ENCODE results near the gene MYLK4.

Gene MYLK4

GRCh38 chr6:2781685-2782355 lies 31.1 kb upstream of the MYLK4 start:
- no peak overlapping the region for H3K4me3 ChIP-seq (replicated peaks; ENCODE audit: low read depth, low read length)
- no peak for DNase-seq (ENCODE audit: extremely low read depth, low read depth)

GRCh38 chr6:2780102-2780737 lies 29.5 kb upstream of the MYLK4 start:
- TF ChIP-seq CTCF (IDR thresholded peaks at IDR 0.05; ENCODE audit: low read depth, low read length, missing control alignments) = no peak
- no peak for DNase-seq (ENCODE audit: extremely low read depth, low read depth)
- no peak overlapping the region for H3K4me3 ChIP-seq (replicated peaks; ENCODE audit: low read depth, low read length)

More at GRCh38 chr6:2781685-2782355, 31.1 kb upstream of the MYLK4 start:
- TF ChIP-seq CTCF (IDR thresholded peaks at IDR 0.05; ENCODE audit: low read depth, low read length, missing control alignments) = no peak

GRCh38 chr6:2777249-2777648 lies 26.5 kb upstream of the MYLK4 start:
- no peak overlapping the region for H3K4me3 ChIP-seq (replicated peaks; ENCODE audit: low read depth, low read length)
- no peak for DNase-seq (ENCODE audit: extremely low read depth, low read depth)
- TF ChIP-seq CTCF (IDR thresholded peaks at IDR 0.05; ENCODE audit: low read depth, low read length, missing control alignments) = no peak

- no peak overlapping the region for H3K4me3 ChIP-seq (replicated peaks; ENCODE audit: low read depth, low read length)
- TF ChIP-seq CTCF (IDR thresholded peaks at IDR 0.05; ENCODE audit: low read depth, low read length, missing control alignments) = no peak
- no peak for DNase-seq (ENCODE audit: extremely low read depth, low read depth)
Observed at GRCh38 chr6:2775003-2775402, 24.3 kb upstream of the MYLK4 start.

- TF ChIP-seq CTCF (IDR thresholded peaks at IDR 0.05; ENCODE audit: low read depth, low read length, missing control alignments) = no peak
- no peak for DNase-seq (ENCODE audit: extremely low read depth, low read depth)
- H3K4me3 ChIP-seq (replicated peaks; ENCODE audit: low read depth, low read length) = no peak overlapping the region
Observed at GRCh38 chr6:2773449-2773848, 22.7 kb upstream of the MYLK4 start.

- DNase-seq (ENCODE audit: extremely low read depth, low read depth) = no peak
- H3K4me3 ChIP-seq (replicated peaks; ENCODE audit: low read depth, low read length) = no peak overlapping the region
- TF ChIP-seq CTCF (IDR thresholded peaks at IDR 0.05; ENCODE audit: low read depth, low read length, missing control alignments) = no peak
Observed at GRCh38 chr6:2772840-2773239, 22.1 kb upstream of the MYLK4 start.
